NB4 (cell line): ENCODE results near the gene FNIP2.
A peak's percentile ranks its signal among the peaks of the same experiment; 100 is the strongest.
"Not testable (repeated sequence)": the region's sequence is repeated elsewhere in the genome, so short reads cannot be mapped to it uniquely, and the experiment has no call there.

Experiments
- DNase-seq: peaks from one replicate; pipeline ENCODE4 v3.0.0; 2010; ENCODE audit warnings: low read depth
- H3K4me3 ChIP-seq: one replicate; pipeline ENCODE4 v1.5.1; 2011; ENCODE audit warnings: mild to moderate bottlenecking, low read depth, low read length, moderate library complexity
- CTCF ChIP-seq: IDR thresholded peaks from one replicate; pipeline ENCODE4 v1.5.1; 2012; ENCODE audit warnings: low read depth, low read length
- MAX ChIP-seq: IDR thresholded peaks from 2 replicates; pipeline ENCODE4 v1.6.1; 2011; ENCODE audit warnings: low read depth, low read length
- MYC ChIP-seq: IDR thresholded peaks from 2 replicates; pipeline ENCODE4 v1.6.1; 2011; ENCODE audit warnings: low read depth, low read length
- POLR2A ChIP-seq: IDR thresholded peaks from 2 replicates; pipeline ENCODE4 v1.6.1; 2011; ENCODE audit warnings: mild to moderate bottlenecking; ENCODE audit not compliant: insufficient read length; ENCODE audit errors: extremely low read depth

FNIP2 gene

GRCh38 chr4:158758703-158759102 lies 10.1 kb upstream of the FNIP2 start:
- TF ChIP-seq POLR2A (no peak), CTCF (no peak), MAX (no peak), MYC (no peak)
- H3K4me3 ChIP-seq = no peak overlapping the region
- no peak for DNase-seq

GRCh38 chr4:158759539-158759938 lies 9.3 kb upstream of the FNIP2 start:
- DNase-seq, H3K4me3 ChIP-seq: not testable (repeated sequence)

- H3K4me3 ChIP-seq = no peak overlapping the region
- TF ChIP-seq POLR2A = no peak
- TF ChIP-seq CTCF = no peak
- TF ChIP-seq MAX = no peak
- no peak for TF ChIP-seq MYC
- DNase-seq = no peak
Measured at GRCh38 chr4:158760866-158761265, 8.0 kb upstream of the FNIP2 start.

- no peak for DNase-seq
- no peak overlapping the region for H3K4me3 ChIP-seq
- TF ChIP-seq CTCF = no peak
- no peak for TF ChIP-seq MYC
- TF ChIP-seq MAX = no peak
- TF ChIP-seq POLR2A = no peak
Measured at GRCh38 chr4:158762553-158762952, 6.3 kb upstream of the FNIP2 start.

GRCh38 chr4:158763462-158763861 lies 5.4 kb upstream of the FNIP2 start:
- TF ChIP-seq MYC (no peak), MAX (no peak), POLR2A (no peak), CTCF (no peak)
- no peak for DNase-seq
- no peak overlapping the region for H3K4me3 ChIP-seq

- TF ChIP-seq MYC (no peak), CTCF (no peak), MAX (no peak), POLR2A (no peak)
- no peak overlapping the region for H3K4me3 ChIP-seq
- DNase-seq = peak; percentile 35
Measured at GRCh38 chr4:158766434-158767044, 2.3 kb upstream of the FNIP2 start.
